ENCODE data around the gene TRAPPC4. TPM values are rescaled to one million over a fixed set of nuclear protein-coding genes. Genes with fewer than 3 reads are reported as not detected.

TRAPPC4 gene
- total RNA-seq, 3 donors from 2014 or later (not counting 1 experiment from before 2014, with no cell fraction given) = 71.4 to 84.5 (median 77.5) TPM

GRCh38 chr11:119047205-119047604 lies 28.6 kb downstream of the TRAPPC4 start:
- peaks cover 6 to 7% of the 10 kb centered on the region in 2 donors for H3K4me1 Mint-ChIP-seq
- no peaks in the 10 kb centered on the region for H3K27me3 Mint-ChIP-seq (ENCODE audit: low read depth in 2 of 2)
- intact Hi-C loops (cut with micrococcal nuclease) = no loop called here
- Histone ChIP-seq H3K27ac (ENCODE audit: low read length) (no peak overlapping the region), H3K27me3 (ENCODE audit: control insufficient read depth, insufficient read depth, low read length) (no peaks in the 10 kb centered on the region), H3K9me3 (ENCODE audit: control insufficient read depth, insufficient read depth, low read length) (no peaks in the 10 kb centered on the region), H3K4me3 (ENCODE audit: low read length) (no peak overlapping the region), H3K4me1 (ENCODE audit: control insufficient read depth, insufficient read depth, low read length) (no peaks in the 10 kb centered on the region), H3K36me3 (ENCODE audit: control insufficient read depth, insufficient read depth, low read length) (peaks cover 68% of the 10 kb centered on the region)
- no peaks in the 10 kb centered on the region for H3K9me3 Mint-ChIP-seq
- no peak overlapping the region for H3K27ac Mint-ChIP-seq
- H3K4me3 Mint-ChIP-seq = no peak overlapping the region
- TF ChIP-seq, protein P1, sequence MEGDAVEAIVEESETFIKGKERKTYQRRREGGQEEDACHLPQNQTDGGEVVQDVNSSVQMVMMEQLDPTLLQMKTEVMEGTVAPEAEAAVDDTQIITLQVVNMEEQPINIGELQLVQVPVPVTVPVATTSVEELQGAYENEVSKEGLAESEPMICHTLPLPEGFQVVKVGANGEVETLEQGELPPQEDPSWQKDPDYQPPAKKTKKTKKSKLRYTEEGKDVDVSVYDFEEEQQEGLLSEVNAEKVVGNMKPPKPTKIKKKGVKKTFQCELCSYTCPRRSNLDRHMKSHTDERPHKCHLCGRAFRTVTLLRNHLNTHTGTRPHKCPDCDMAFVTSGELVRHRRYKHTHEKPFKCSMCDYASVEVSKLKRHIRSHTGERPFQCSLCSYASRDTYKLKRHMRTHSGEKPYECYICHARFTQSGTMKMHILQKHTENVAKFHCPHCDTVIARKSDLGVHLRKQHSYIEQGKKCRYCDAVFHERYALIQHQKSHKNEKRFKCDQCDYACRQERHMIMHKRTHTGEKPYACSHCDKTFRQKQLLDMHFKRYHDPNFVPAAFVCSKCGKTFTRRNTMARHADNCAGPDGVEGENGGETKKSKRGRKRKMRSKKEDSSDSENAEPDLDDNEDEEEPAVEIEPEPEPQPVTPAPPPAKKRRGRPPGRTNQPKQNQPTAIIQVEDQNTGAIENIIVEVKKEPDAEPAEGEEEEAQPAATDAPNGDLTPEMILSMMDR (IDR thresholded peaks at IDR 0.05) = no peak
- peaks cover 22% of the 10 kb centered on the region for H3K36me3 Mint-ChIP-seq
- DNase-seq (no peak), ATAC-seq (no peak)
- WGBS (ENCODE audit: insufficient coverage) = 78% methylated on average over 6 of the region's 6 CpGs

DNA sequence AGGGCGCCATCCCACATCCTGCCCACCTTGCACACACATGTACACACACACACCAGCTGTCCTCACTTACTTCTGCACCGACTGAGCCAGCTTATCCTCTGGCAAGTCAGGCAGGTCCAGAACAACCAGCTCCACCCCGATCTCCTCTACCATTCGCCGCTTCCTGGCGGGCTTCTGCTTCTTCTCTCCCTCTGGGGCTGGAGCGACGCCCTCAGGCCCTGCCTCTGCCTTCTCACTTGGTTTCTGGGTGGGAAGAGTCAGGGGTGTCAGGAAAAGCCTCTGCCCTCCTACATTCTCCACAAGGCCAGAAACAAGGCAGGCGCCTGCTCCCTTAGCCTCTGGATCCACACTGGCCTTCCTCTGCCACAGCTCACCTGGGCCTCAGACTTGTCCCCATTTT lies 30.1 kb downstream of the TRAPPC4 start:
- 82% methylated on average over 6 of the region's 9 CpGs for WGBS (ENCODE audit: insufficient coverage)
- no peak overlapping the region for H3K4me3 ChIP-seq (ENCODE audit: low read length)
- H3K27me3 ChIP-seq (ENCODE audit: control insufficient read depth, insufficient read depth, low read length) = no peaks in the 10 kb centered on the region
- TF ChIP-seq, protein P1 (IDR thresholded peaks at IDR 0.05) = no peak
- H3K9me3 ChIP-seq (ENCODE audit: control insufficient read depth, insufficient read depth, low read length) = no peaks in the 10 kb centered on the region
- ATAC-seq (no peak), DNase-seq (no peak)
- intact Hi-C loops (cut with micrococcal nuclease) = no loop called here
- H3K36me3 ChIP-seq (ENCODE audit: control insufficient read depth, insufficient read depth, low read length) = peaks cover 83% of the 10 kb centered on the region
- H3K4me1 ChIP-seq (ENCODE audit: control insufficient read depth, insufficient read depth, low read length) = no peaks in the 10 kb centered on the region
- Mint-ChIP-seq H3K27me3 (ENCODE audit: low read depth in 2 of 2) (no peaks in the 10 kb centered on the region), H3K4me1 (peaks cover 12 to 17% of the 10 kb centered on the region in 2 donors), H3K4me3 (no peak overlapping the region), H3K27ac (no peak overlapping the region), H3K9me3 (no peaks in the 10 kb centered on the region), H3K36me3 (peaks cover 31% of the 10 kb centered on the region)
- H3K27ac ChIP-seq (ENCODE audit: low read length) = no peak overlapping the region

GRCh38 chr11:119049081-119049480 lies 30.5 kb downstream of the TRAPPC4 start:
- Mint-ChIP-seq H3K36me3 (peaks cover 35% of the 10 kb centered on the region), H3K9me3 (no peaks in the 10 kb centered on the region), H3K4me1 (peaks cover 12 to 21% of the 10 kb centered on the region in 2 donors), H3K27me3 (ENCODE audit: low read depth in 2 of 2) (no peaks in the 10 kb centered on the region), H3K27ac (peak overlapping the region in 1 of 2 donors; percentile 15), H3K4me3 (no peak overlapping the region)
- TF ChIP-seq, protein P1 (IDR thresholded peaks at IDR 0.05) = no peak
- intact Hi-C loops (cut with micrococcal nuclease) = no loop called here
- no peaks in the 10 kb centered on the region for H3K9me3 ChIP-seq (ENCODE audit: control insufficient read depth, insufficient read depth, low read length)
- H3K4me3 ChIP-seq (ENCODE audit: low read length) = no peak overlapping the region
- 94% methylated on average over 7 of the region's 7 CpGs for WGBS (ENCODE audit: insufficient coverage)
- peaks cover 87% of the 10 kb centered on the region for H3K36me3 ChIP-seq (ENCODE audit: control insufficient read depth, insufficient read depth, low read length)
- no peak overlapping the region for H3K27ac ChIP-seq (ENCODE audit: low read length)
- DNase-seq (no peak), ATAC-seq (no peak)
- no peaks in the 10 kb centered on the region for H3K4me1 ChIP-seq (ENCODE audit: control insufficient read depth, insufficient read depth, low read length)
- H3K27me3 ChIP-seq (ENCODE audit: control insufficient read depth, insufficient read depth, low read length) = no peaks in the 10 kb centered on the region
